GM10266 (cell line): ENCODE results near the gene MAP7D3.
"Not testable (repeated sequence)": the region's sequence is repeated elsewhere in the genome, so short reads cannot be mapped to it uniquely, and the experiment has no call there.

Experiments
- DNase-seq: peaks from one replicate; pipeline ENCODE4 v3.0.0; 2012; ENCODE audit errors: extremely low spot score
- CTCF ChIP-seq: IDR thresholded peaks from 2 replicates; pipeline ENCODE4 v1.5.1; 2012; ENCODE audit warnings: mild to moderate bottlenecking, low read depth; ENCODE audit not compliant: control insufficient read depth, insufficient read depth; ENCODE audit errors: missing control alignments

MAP7D3 gene

DNA sequence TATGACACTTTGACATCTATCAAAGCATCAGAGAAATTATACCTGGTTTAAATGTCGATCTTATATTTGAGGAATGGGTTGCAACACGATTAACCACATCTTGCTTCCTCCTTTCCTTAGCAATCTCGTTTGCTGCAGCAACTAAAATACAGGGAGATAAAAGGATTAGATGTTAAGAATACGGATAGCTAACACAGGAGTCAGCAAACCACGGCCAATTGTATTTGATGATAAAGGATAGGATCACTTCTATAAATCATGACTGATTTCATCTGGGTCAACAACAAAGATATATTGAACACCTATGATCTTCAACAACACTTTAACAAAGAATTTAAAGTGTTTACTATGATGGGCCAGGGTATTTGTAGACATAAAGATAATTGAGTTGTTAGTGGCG is 5.0 kb downstream of the MAP7D3 start:
- DNase-seq = no peak
- no peak for TF ChIP-seq CTCF

- not testable (repeated sequence) for DNase-seq
Measured at GRCh38 chrX:136237849-136238248, 13.4 kb downstream of the MAP7D3 start.

GRCh38 chrX:136237074-136237473 is 14.1 kb downstream of the MAP7D3 start:
- TF ChIP-seq CTCF = no peak
- no peak for DNase-seq

- no peak for TF ChIP-seq CTCF
- DNase-seq = peak; percentile 9
Measured at GRCh38 chrX:136228839-136229207, 22.4 kb downstream of the MAP7D3 start.

- no peak for TF ChIP-seq CTCF
- DNase-seq = peak; percentile 6
Measured at GRCh38 chrX:136227948-136228838, 23.0 kb downstream of the MAP7D3 start.

- no peak for TF ChIP-seq CTCF
- no peak for DNase-seq
Measured at GRCh38 chrX:136227074-136227473, 24.1 kb downstream of the MAP7D3 start.

- no peak for TF ChIP-seq CTCF
- DNase-seq = no peak
Measured at GRCh38 chrX:136221851-136222513, 29.2 kb downstream of the MAP7D3 start.
